Epithelial cell of prostate (primary cell): ENCODE results near the gene HDAC10.
"Not testable (repeated sequence)": the region's sequence is repeated elsewhere in the genome, so short reads cannot be mapped to it uniquely, and the experiment has no call there.

ENCODE experiments used
- DNase-seq: peaks from one replicate; pipeline ENCODE4 v3.0.0-alpha.2; 2011; ENCODE audit warnings: low read depth, low spot score
- H3K27ac ChIP-seq: fragments of 450-650 bp; 2 replicates; pipeline ENCODE4 v1.5.1; 2017; ENCODE audit warnings: mild to moderate bottlenecking

The HDAC10 gene

DNA sequence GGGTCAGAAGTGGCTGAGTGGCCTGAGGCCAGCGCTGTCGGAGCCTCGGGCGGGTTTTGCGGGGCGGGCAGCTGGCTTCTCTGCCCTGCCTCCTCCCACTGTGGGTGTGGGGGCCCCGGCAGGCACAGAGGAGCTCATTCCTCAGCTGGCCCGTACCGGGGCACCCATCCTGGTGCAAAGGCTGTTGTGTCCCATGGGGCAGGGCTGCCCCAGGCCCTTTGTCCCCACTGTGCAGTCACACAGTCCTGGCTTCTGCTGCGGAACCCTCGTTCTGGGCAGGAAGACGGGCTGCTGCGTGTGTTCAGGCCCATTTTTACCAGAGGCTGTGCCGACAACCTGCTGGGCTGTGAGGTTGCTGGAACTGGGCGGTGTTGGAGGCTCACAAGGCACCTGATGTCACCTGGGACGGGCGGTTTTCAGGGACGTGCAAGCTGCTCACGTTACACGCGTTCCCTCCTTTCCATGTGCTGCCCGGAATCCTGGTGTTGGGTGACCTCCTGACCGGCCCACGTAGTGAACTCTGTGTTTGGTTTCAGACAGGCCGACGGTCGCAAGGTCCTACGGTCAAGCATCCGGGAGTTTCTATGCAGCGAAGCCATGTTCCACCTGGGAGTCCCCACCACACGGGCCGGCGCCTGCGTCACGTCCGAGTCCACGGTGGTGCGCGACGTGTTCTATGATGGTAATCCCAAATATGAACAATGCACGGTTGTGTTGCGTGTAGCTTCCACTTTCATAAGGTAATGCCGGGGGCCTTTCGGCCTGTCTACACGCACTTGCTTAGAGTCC is 45.1 kb downstream of the HDAC10 start:
- H3K27ac ChIP-seq: no peak overlapping the region
- no peak for DNase-seq

DNA sequence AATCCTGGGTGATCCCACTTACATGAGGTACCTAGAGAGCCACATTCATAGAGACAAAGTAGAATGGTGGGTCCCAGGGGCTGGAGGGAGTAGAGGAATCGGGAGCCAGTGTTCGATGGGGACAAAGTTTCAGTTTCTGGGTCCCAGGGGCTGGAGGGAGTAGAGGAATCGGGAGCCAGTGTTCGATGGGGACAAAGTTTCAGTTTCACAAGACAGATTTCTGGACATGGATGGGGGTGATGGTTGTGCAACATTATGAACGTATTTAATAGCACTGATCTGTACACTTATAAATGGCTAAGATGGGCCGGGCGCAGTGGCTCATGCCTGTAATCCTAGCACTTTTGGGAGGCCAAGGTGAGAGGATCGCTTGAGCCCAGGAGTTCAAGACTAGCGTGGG is 46.1 kb downstream of the HDAC10 start:
- not testable (repeated sequence) for DNase-seq, H3K27ac ChIP-seq

DNA sequence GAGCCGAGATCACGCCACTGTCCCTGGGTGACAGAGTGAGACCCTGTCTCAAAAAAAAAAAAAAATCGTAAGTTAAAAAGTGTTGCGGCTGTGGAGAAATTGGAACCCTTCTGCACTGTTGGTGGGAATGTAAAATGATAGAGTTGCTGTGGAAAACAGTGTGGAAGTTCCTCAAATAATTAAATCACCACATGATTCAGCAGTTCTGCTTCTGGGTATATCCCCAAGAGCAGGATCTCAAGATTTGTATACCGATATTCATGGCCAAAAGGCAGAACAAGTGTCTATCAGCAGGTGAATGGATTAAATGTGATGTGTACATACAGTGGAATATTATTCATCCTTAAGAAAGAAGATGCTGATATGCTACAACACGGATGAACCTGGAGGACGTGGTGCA is 46.5 kb downstream of the HDAC10 start:
- no peak for DNase-seq
- H3K27ac ChIP-seq: no peak overlapping the region

- no peak for DNase-seq
- H3K27ac ChIP-seq: no peak overlapping the region
Observed at GRCh38 chr22:50203288-50203687, 47.8 kb downstream of the HDAC10 start.

DNA sequence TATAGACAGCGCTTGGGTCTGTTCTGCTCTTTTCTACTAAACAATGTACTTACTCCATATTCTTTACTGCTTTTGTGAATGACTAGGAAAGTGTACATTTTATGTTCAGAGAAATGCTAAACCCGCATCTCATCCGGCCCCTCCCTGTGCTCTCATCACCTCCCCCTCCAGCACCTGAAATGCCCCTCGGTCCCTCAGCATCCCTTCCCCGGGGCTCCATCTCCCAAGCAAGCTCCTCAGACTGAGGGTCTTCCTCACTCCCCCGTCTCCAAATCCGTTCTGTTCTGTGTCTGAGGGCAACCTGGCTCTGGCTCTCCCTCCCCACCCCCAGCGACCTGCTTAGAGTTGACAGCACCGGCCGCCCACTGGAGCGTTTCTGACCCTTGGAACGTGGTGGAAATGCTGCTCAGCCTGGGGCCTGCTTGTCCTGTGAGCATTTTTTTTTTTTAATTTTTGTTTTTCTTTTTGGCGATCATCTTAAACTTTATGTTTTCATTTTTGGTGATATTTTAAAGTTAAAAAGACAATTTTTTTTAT is 48.9 kb downstream of the HDAC10 start:
- no peak overlapping the region for H3K27ac ChIP-seq
- DNase-seq: no peak

- no peak for DNase-seq
- peak overlapping the region; percentile 45 for H3K27ac ChIP-seq
Observed at GRCh38 chr22:50201191-50202129, 49.6 kb downstream of the HDAC10 start.

- DNase-seq: peak; percentile 29
- peak within 1 kb of the TSS; percentile 45 for H3K27ac ChIP-seq
Observed at GRCh38 chr22:50200461-50201190, 50.4 kb downstream of the HDAC10 start, which contains the start of gene SELENOO. SELENOO (plus strand) TSS chr22:50201011; CDS start chr22:50201037, 26 bp downstream.

DNA sequence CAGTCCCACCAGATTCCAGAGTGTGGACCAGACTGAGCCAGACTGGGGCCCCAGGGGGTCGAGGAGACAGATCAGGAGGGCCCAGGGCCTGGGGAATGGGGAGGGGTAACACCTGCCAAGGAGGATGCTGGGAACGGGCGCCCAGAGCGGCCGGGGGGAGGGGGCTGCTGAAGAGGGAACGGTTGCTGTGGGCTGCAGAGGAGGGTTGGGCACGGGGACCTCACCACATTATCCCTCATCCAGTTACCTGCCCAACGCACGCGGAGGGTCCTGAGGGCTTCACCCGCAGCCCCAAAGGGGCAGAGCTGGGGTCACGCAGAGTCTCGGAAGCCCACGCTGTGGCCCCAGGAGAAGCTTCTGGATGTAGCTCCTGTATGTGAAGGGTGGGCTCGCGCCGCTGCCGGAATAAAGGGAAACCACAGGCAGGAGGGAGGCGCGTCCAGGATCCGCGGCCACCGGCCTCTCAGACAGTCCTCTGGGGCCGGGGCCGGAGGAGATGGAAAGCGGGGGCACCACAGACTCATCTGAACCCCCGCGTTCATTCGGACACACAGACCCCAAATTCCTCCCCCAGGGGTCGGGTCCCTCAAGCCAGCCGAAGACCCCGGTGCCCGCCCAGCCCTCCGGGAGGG is 51.1 kb downstream of the HDAC10 start:
- no peak for DNase-seq
- H3K27ac ChIP-seq: peak overlapping the region; percentile 45

- DNase-seq: no peak
- H3K27ac ChIP-seq: no peak overlapping the region
Observed at GRCh38 chr22:50199251-50199721, 51.8 kb downstream of the HDAC10 start.

GRCh38 chr22:50198624-50199017 is 52.4 kb downstream of the HDAC10 start:
- no peak overlapping the region for H3K27ac ChIP-seq
- DNase-seq: no peak

GRCh38 chr22:50197856-50198623 is 53.0 kb downstream of the HDAC10 start:
- DNase-seq: no peak
- H3K27ac ChIP-seq: no peak overlapping the region

GRCh38 chr22:50197000-50197800 is 53.9 kb downstream of the HDAC10 start:
- H3K27ac ChIP-seq: no peak overlapping the region
- no peak for DNase-seq

GRCh38 chr22:50196256-50196655 is 54.8 kb downstream of the HDAC10 start:
- no peak overlapping the region for H3K27ac ChIP-seq
- no peak for DNase-seq
